ENCODE data around the gene C2CD4D.
"Not testable (repeated sequence)": the region's sequence is repeated elsewhere in the genome, so short reads cannot be mapped to it uniquely, and the experiment has no call there.

C2CD4D gene

GRCh38 chr1:151858030-151858746, 18.6 kb upstream of the C2CD4D start:
- no peak for DNase-seq

GRCh38 chr1:151855933-151856332, 16.3 kb upstream of the C2CD4D start:
- no peak for DNase-seq

GRCh38 chr1:151855516-151855915, 15.9 kb upstream of the C2CD4D start:
- not testable (repeated sequence) for DNase-seq

GRCh38 chr1:151854658-151855057, 15.0 kb upstream of the C2CD4D start:
- no peak for DNase-seq

GRCh38 chr1:151853411-151853943, 13.9 kb upstream of the C2CD4D start, which contains the start of gene THEM5:
Gene THEM5 (minus strand): TSS chr1:151853712. CDS start chr1:151853565, 147 bp downstream.
- peak in 1 of 5 experiments; percentile 32 for DNase-seq

- DNase-seq: no peak
Observed at GRCh38 chr1:151852733-151853132, 13.1 kb upstream of the C2CD4D start.

GRCh38 chr1:151851886-151852285, 12.3 kb upstream of the C2CD4D start:
- no peak for DNase-seq

GRCh38 chr1:151849871-151850270, 10.3 kb upstream of the C2CD4D start:
- no peak for DNase-seq

GRCh38 chr1:151849126-151849525, 9.5 kb upstream of the C2CD4D start:
- DNase-seq: no peak

GRCh38 chr1:151847867-151848596, 8.4 kb upstream of the C2CD4D start:
- DNase-seq: no peak

GRCh38 chr1:151846686-151847237, 7.1 kb upstream of the C2CD4D start:
- no peak for DNase-seq

- peak in 1 of 5 experiments; percentile 28 for DNase-seq
Observed at GRCh38 chr1:151846062-151846568, 6.5 kb upstream of the C2CD4D start.

- DNase-seq: no peak
Observed at GRCh38 chr1:151843398-151843797, 3.8 kb upstream of the C2CD4D start.

GRCh38 chr1:151841141-151841540, 1.5 kb upstream of the C2CD4D start:
- no peak for DNase-seq

- no peak for DNase-seq
Observed at GRCh38 chr1:151840421-151840820, 801 bp upstream of the C2CD4D start.

- DNase-seq: no peak
Observed at GRCh38 chr1:151839082-151839412, 573 bp downstream of the C2CD4D start.

- peak in 2 of 5 experiments; percentile 26 to 44 for DNase-seq
Observed at GRCh38 chr1:151838222-151839081, 1.2 kb downstream of the C2CD4D start.

- DNase-seq: no peak
Observed at GRCh38 chr1:151837884-151838221, 1.8 kb downstream of the C2CD4D start.

- DNase-seq: peak in 2 of 5 experiments; percentile 31 to 63
Observed at GRCh38 chr1:151837197-151837596, 2.4 kb downstream of the C2CD4D start.

GRCh38 chr1:151835596-151835995, 4.0 kb downstream of the C2CD4D start:
- DNase-seq: no peak

GRCh38 chr1:151834239-151834638, 5.4 kb downstream of the C2CD4D start:
- DNase-seq: no peak

GRCh38 chr1:151833172-151833900, 6.3 kb downstream of the C2CD4D start:
- DNase-seq: no peak
